Sciatic nerve (tissue), 2 donors: ENCODE results near the gene GGT6. TPM values are rescaled to one million over a fixed set of nuclear protein-coding genes. Genes with fewer than 3 reads are reported as not detected.
"Not testable (repeated sequence)": the region's sequence is repeated elsewhere in the genome, so short reads cannot be mapped to it uniquely, and the experiment has no call there.

Source experiments
- ATAC-seq: fragments of 200-7000 bp; cut with Tn5 transposase; one replicate; pipeline ENCODE4 v1.9.1; 2020; ENCODE audit warnings: mild to moderate bottlenecking, moderate library complexity
- DNase-seq: peaks from one replicate; pipeline ENCODE4 v3.0.0-alpha.2; 2020; ENCODE audit warnings: low spot score
- intact Hi-C: fragments of 100-400 bp; cut with DNase I; formaldehyde crosslinking; loops from one replicate; pipeline ENCODE4 v1.14.2; 2022
- total RNA-seq: library from RNA; stranded (reverse); fragmentation: NEBNext Ultra II Directional; extraction: Animal tissue kit (Norgen Biotek cat#: 25700); gene quantifications from one replicate; pipeline ENCODE4 v1.2.1, GENCODE V29; 2021
- donor health status: DM: no; HTN: no; CAD: no.
- donor health status: DM: no; HTN: no; CAD: no.

The GGT6 gene
- total RNA-seq, 1 donor from 2014 or later = not detected

- DNase-seq, ATAC-seq, intact Hi-C loops: not testable (repeated sequence)
Observed at GRCh38 chr17:4578349-4578748, 18.0 kb upstream of the GGT6 start.

GRCh38 chr17:4577386-4577993 lies 17.1 kb upstream of the GGT6 start:
- DNase-seq (no peak), ATAC-seq (no peak)
- intact Hi-C loops = no loop called here

GRCh38 chr17:4576729-4577322 lies 16.4 kb upstream of the GGT6 start:
- ATAC-seq = peak; percentile 39
- DNase-seq = no peak

GRCh38 chr17:4576161-4576558 lies 15.8 kb upstream of the GGT6 start:
- no peak for ATAC-seq
- no peak for DNase-seq
- intact Hi-C loops = no loop called here

More at GRCh38 chr17:4576729-4577322, 16.4 kb upstream of the GGT6 start:
- intact Hi-C loops = no loop called here

GRCh38 chr17:4574448-4575045 lies 14.2 kb upstream of the GGT6 start:
- intact Hi-C loops = no loop called here
- DNase-seq (no peak), ATAC-seq (no peak)

- intact Hi-C loops = no loop called here
- ATAC-seq (no peak), DNase-seq (no peak)
Observed at GRCh38 chr17:4573669-4574068, 13.3 kb upstream of the GGT6 start.

GRCh38 chr17:4573115-4573514 lies 12.7 kb upstream of the GGT6 start:
- DNase-seq (no peak), ATAC-seq (no peak)
- intact Hi-C loops = no loop called here

GRCh38 chr17:4572131-4572530 lies 11.8 kb upstream of the GGT6 start:
- intact Hi-C loops = no loop called here
- ATAC-seq = no peak
- no peak for DNase-seq

- no peak for ATAC-seq
- intact Hi-C loops = loop anchor here (10.0 kb wide), 1 partner anchor 55 kb away; no protein-coding TSS in a partner anchor
- no peak for DNase-seq
Observed at GRCh38 chr17:4569591-4569990, 9.2 kb upstream of the GGT6 start.

GRCh38 chr17:4566785-4567184 lies 6.4 kb upstream of the GGT6 start:
- DNase-seq = no peak
- ATAC-seq = peak; percentile 85
- intact Hi-C loops = loop anchor here (10.0 kb wide), 1 partner anchor 58 kb away; no protein-coding TSS in a partner anchor

GRCh38 chr17:4565209-4566141 lies 5.1 kb upstream of the GGT6 start:
- ATAC-seq (peak; percentile 85), DNase-seq (no peak)
- intact Hi-C loops = loop anchor here (10.0 kb wide), 1 partner anchor 59 kb away; no protein-coding TSS in a partner anchor

- DNase-seq = no peak
- no peak for ATAC-seq
- intact Hi-C loops = loop anchor here (10.0 kb wide), 1 partner anchor 63 kb away; no protein-coding TSS in a partner anchor
Observed at GRCh38 chr17:4562015-4562969, 1.9 kb upstream of the GGT6 start.

- intact Hi-C loops = loop anchor here (10.0 kb wide), 1 partner anchor 64 kb away; no protein-coding TSS in a partner anchor
- DNase-seq (no peak), ATAC-seq (no peak)
Observed at GRCh38 chr17:4560837-4561256, 470 bp upstream of the GGT6 start.

- DNase-seq = no peak
- intact Hi-C loops = loop anchor here (10.0 kb wide), 1 partner anchor 65 kb away; no protein-coding TSS in a partner anchor
- no peak for ATAC-seq
Observed at GRCh38 chr17:4559966-4560365, 411 bp downstream of the GGT6 start.

- no peak for DNase-seq
Observed at GRCh38 chr17:4559139-4559791, 1.1 kb downstream of the GGT6 start.

GRCh38 chr17:4558347-4558971 lies 1.9 kb downstream of the GGT6 start:
- intact Hi-C loops = no loop called here
- DNase-seq (no peak), ATAC-seq (no peak)

More at GRCh38 chr17:4559139-4559791, 1.1 kb downstream of the GGT6 start:
- no peak for ATAC-seq
- intact Hi-C loops = no loop called here
